ENCODE measurements around the gene CTNNBL1.
A peak's percentile ranks its signal among the peaks of the same experiment; 100 is the strongest.
"Not testable (repeated sequence)": the region's sequence is repeated elsewhere in the genome, so short reads cannot be mapped to it uniquely, and the experiment has no call there.

CTNNBL1 gene

DNA sequence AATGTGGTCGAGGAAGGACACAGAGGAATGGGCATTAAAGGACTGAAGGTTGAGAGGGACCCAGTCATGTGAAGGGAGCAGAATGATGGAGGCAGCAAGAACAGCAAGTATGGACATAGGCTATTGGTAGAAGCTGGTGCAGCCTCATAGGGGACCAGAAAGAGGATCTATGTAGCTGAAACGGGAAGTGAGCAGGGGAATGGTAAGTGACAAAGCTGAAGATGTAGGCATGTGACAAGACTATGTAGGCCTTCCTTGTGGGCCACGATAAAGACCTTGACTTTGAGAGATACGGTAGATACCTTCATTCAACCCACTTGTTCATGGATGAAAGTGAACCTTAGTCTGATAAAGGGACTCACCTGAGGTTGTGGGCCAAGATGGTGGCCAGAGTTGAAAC lies 3.5 kb downstream of the CTNNBL1 start:
- WGBS = 96% methylated on average over 2 of the region's 4 CpGs

GRCh38 chr20:37699202-37699601 lies 5.4 kb downstream of the CTNNBL1 start:
- no peak overlapping the region for H3K4me3 ChIP-seq (ENCODE audit: insufficient read depth in 1 of 2, low read depth in 1 of 2, low read length in 2 of 2)
- no peak overlapping the region for H2BK15ac ChIP-seq (ENCODE audit: low read depth, poor library complexity, severe bottlenecking)
- H2BK5ac ChIP-seq (ENCODE audit: low read depth, low read length, poor library complexity, severe bottlenecking) = no peak overlapping the region
- no peak overlapping the region for H2AFZ ChIP-seq (ENCODE audit: low read depth, low read length)
- peaks cover 5% of the 10 kb centered on the region for H3K4me1 ChIP-seq (ENCODE audit: control insufficient read depth, insufficient read depth, low read depth, low read length)
- no peak overlapping the region for H2BK120ac ChIP-seq (ENCODE audit: low read depth, low read length)
- no peak overlapping the region for H3K23ac ChIP-seq (ENCODE audit: low read length in 2 of 2)
- H3K9me3 ChIP-seq (ENCODE audit: control insufficient read depth, low read length) = no peaks in the 10 kb centered on the region
- H3K27me3 ChIP-seq (ENCODE audit: control insufficient read depth in 1 of 2, insufficient read depth in 1 of 2, low read length in 2 of 2) = no peaks in the 10 kb centered on the region
- no peak overlapping the region for H4K91ac ChIP-seq (ENCODE audit: low read length)
- H3K79me1 ChIP-seq (replicated peaks; ENCODE audit: low read length, poor library complexity, severe bottlenecking) = peaks cover 37% of the 10 kb centered on the region
- no peak overlapping the region for H3K27ac ChIP-seq (ENCODE audit: low read length, poor library complexity, severe bottlenecking)
- H4K8ac ChIP-seq (ENCODE audit: low read length) = no peak overlapping the region
- H3K9ac ChIP-seq (ENCODE audit: low read length) = no peak overlapping the region
- H2AK5ac ChIP-seq (ENCODE audit: low read length, severe bottlenecking) = no peak overlapping the region
- H3K36me3 ChIP-seq (ENCODE audit: control insufficient read depth in 1 of 2, insufficient read depth in 2 of 2, low read depth in 1 of 2, low read length in 2 of 2) = peaks cover 0 to 4% of the 10 kb centered on the region in 2 experiments
- H2BK12ac ChIP-seq (ENCODE audit: low read length in 2 of 2) = no peak overlapping the region
- H3K18ac ChIP-seq (ENCODE audit: low read depth in 1 of 2, low read length in 2 of 2) = no peak overlapping the region
- WGBS = 96% methylated on average over 2 of the region's 2 CpGs
- H3K4ac ChIP-seq (ENCODE audit: low read depth in 1 of 2, low read length in 2 of 2) = no peak overlapping the region
- no peak for DNase-seq
- H3K14ac ChIP-seq (ENCODE audit: low read length in 2 of 2) = no peak overlapping the region
- no peak overlapping the region for H3K4me2 ChIP-seq (ENCODE audit: low read length, poor library complexity, severe bottlenecking)

More for the DNA sequence above, 3.5 kb downstream of the CTNNBL1 start:
- Histone ChIP-seq H3K23ac (ENCODE audit: low read length in 2 of 2) (no peak overlapping the region), H2AFZ (ENCODE audit: low read depth, low read length) (no peak overlapping the region), H3K18ac (ENCODE audit: low read depth in 1 of 2, low read length in 2 of 2) (no peak overlapping the region), H3K9me3 (ENCODE audit: control insufficient read depth, low read length) (no peaks in the 10 kb centered on the region), H3K14ac (ENCODE audit: low read length in 2 of 2) (no peak overlapping the region), H4K8ac (ENCODE audit: low read length) (no peak overlapping the region), H3K4ac (ENCODE audit: low read depth in 1 of 2, low read length in 2 of 2) (no peak overlapping the region), H3K36me3 (ENCODE audit: control insufficient read depth in 1 of 2, insufficient read depth in 2 of 2, low read depth in 1 of 2, low read length in 2 of 2) (peaks cover 0 to 4% of the 10 kb centered on the region in 2 experiments), H2BK15ac (ENCODE audit: low read depth, poor library complexity, severe bottlenecking) (no peak overlapping the region), H3K79me1 (replicated peaks; ENCODE audit: low read length, poor library complexity, severe bottlenecking) (peaks cover 31% of the 10 kb centered on the region), H2BK5ac (ENCODE audit: low read depth, low read length, poor library complexity, severe bottlenecking) (no peak overlapping the region), H3K4me1 (ENCODE audit: control insufficient read depth, insufficient read depth, low read depth, low read length) (peaks cover 5% of the 10 kb centered on the region), H3K4me3 (ENCODE audit: insufficient read depth in 1 of 2, low read depth in 1 of 2, low read length in 2 of 2) (no peak overlapping the region), H3K27me3 (ENCODE audit: control insufficient read depth in 1 of 2, insufficient read depth in 1 of 2, low read length in 2 of 2) (no peaks in the 10 kb centered on the region), H3K9ac (ENCODE audit: low read length) (no peak overlapping the region), H3K27ac (ENCODE audit: low read length, poor library complexity, severe bottlenecking) (no peak overlapping the region), H2BK120ac (ENCODE audit: low read depth, low read length) (no peak overlapping the region), H3K4me2 (ENCODE audit: low read length, poor library complexity, severe bottlenecking) (no peak overlapping the region), H2AK5ac (ENCODE audit: low read length, severe bottlenecking) (no peak overlapping the region), H4K91ac (ENCODE audit: low read length) (no peak overlapping the region), H2BK12ac (ENCODE audit: low read length in 2 of 2) (no peak overlapping the region)
- no peak for DNase-seq

DNA sequence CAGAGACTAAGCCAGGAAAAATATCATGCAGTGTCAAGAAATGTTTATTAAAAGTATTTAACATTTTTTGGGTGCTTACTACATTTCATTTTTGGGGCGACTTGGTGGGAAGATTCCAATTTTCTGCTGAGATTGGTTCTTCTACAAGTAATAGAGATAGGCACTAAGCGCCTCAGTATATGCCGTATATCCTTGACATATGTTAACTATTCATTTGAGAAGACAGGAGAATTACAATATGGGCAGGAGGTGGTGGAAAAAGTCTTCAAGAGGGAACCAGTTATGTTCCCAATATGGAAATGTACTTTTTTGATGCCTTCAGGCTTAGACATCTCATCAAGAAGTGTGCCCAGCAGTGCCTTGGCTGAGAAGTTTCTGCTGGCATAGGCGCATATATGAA lies 6.5 kb downstream of the CTNNBL1 start:
- Histone ChIP-seq H3K27me3 (ENCODE audit: control insufficient read depth in 1 of 2, insufficient read depth in 1 of 2, low read length in 2 of 2) (no peaks in the 10 kb centered on the region), H2BK12ac (ENCODE audit: low read length in 2 of 2) (no peak overlapping the region), H3K23ac (ENCODE audit: low read length in 2 of 2) (no peak overlapping the region), H2AK5ac (ENCODE audit: low read length, severe bottlenecking) (no peak overlapping the region), H3K27ac (ENCODE audit: low read length, poor library complexity, severe bottlenecking) (no peak overlapping the region), H3K14ac (ENCODE audit: low read length in 2 of 2) (no peak overlapping the region), H3K79me1 (replicated peaks; ENCODE audit: low read length, poor library complexity, severe bottlenecking) (peaks cover 39% of the 10 kb centered on the region), H2BK15ac (ENCODE audit: low read depth, poor library complexity, severe bottlenecking) (no peak overlapping the region), H3K18ac (ENCODE audit: low read depth in 1 of 2, low read length in 2 of 2) (no peak overlapping the region), H3K4ac (ENCODE audit: low read depth in 1 of 2, low read length in 2 of 2) (no peak overlapping the region), H2AFZ (ENCODE audit: low read depth, low read length) (no peak overlapping the region), H2BK5ac (ENCODE audit: low read depth, low read length, poor library complexity, severe bottlenecking) (no peak overlapping the region), H3K36me3 (ENCODE audit: control insufficient read depth in 1 of 2, insufficient read depth in 2 of 2, low read depth in 1 of 2, low read length in 2 of 2) (peaks cover 0 to 4% of the 10 kb centered on the region in 2 experiments), H3K4me1 (ENCODE audit: control insufficient read depth, insufficient read depth, low read depth, low read length) (peaks cover under 1% of the 10 kb centered on the region), H3K9ac (ENCODE audit: low read length) (no peak overlapping the region), H3K9me3 (ENCODE audit: control insufficient read depth, low read length) (no peaks in the 10 kb centered on the region), H3K4me3 (ENCODE audit: insufficient read depth in 1 of 2, low read depth in 1 of 2, low read length in 2 of 2) (no peak overlapping the region), H4K91ac (ENCODE audit: low read length) (no peak overlapping the region), H4K8ac (ENCODE audit: low read length) (no peak overlapping the region), H3K4me2 (ENCODE audit: low read length, poor library complexity, severe bottlenecking) (no peak overlapping the region), H2BK120ac (ENCODE audit: low read depth, low read length) (no peak overlapping the region)
- WGBS = 94% methylated on average over 4 of the region's 4 CpGs
- DNase-seq = no peak

GRCh38 chr20:37701676-37702075 lies 7.8 kb downstream of the CTNNBL1 start:
- H3K36me3 ChIP-seq (ENCODE audit: control insufficient read depth in 1 of 2, insufficient read depth in 2 of 2, low read depth in 1 of 2, low read length in 2 of 2); H2AFZ ChIP-seq (ENCODE audit: low read depth, low read length); H3K23ac ChIP-seq (ENCODE audit: low read length in 2 of 2); H3K4me1 ChIP-seq (ENCODE audit: control insufficient read depth, insufficient read depth, low read depth, low read length); H3K27ac ChIP-seq (ENCODE audit: low read length, poor library complexity, severe bottlenecking); H3K9me3 ChIP-seq (ENCODE audit: control insufficient read depth, low read length); H3K14ac ChIP-seq (ENCODE audit: low read length in 2 of 2); H3K4me2 ChIP-seq (ENCODE audit: low read length, poor library complexity, severe bottlenecking); H3K4me3 ChIP-seq (ENCODE audit: insufficient read depth in 1 of 2, low read depth in 1 of 2, low read length in 2 of 2); H3K18ac ChIP-seq (ENCODE audit: low read depth in 1 of 2, low read length in 2 of 2); H2BK120ac ChIP-seq (ENCODE audit: low read depth, low read length); H2BK15ac ChIP-seq (ENCODE audit: low read depth, poor library complexity, severe bottlenecking); H3K27me3 ChIP-seq (ENCODE audit: control insufficient read depth in 1 of 2, insufficient read depth in 1 of 2, low read length in 2 of 2); H4K91ac ChIP-seq (ENCODE audit: low read length); H2BK5ac ChIP-seq (ENCODE audit: low read depth, low read length, poor library complexity, severe bottlenecking); H3K4ac ChIP-seq (ENCODE audit: low read depth in 1 of 2, low read length in 2 of 2); H2BK12ac ChIP-seq (ENCODE audit: low read length in 2 of 2); H4K8ac ChIP-seq (ENCODE audit: low read length); H2AK5ac ChIP-seq (ENCODE audit: low read length, severe bottlenecking): not testable (repeated sequence)
- DNase-seq = peak; percentile 83
- H3K79me1 ChIP-seq (replicated peaks; ENCODE audit: low read length, poor library complexity, severe bottlenecking) = peaks cover 38% of the 10 kb centered on the region
- H3K9ac ChIP-seq (ENCODE audit: low read length) = peak overlapping the region; percentile 53
- WGBS = 81% methylated on average over 5 of the region's 17 CpGs

Data from mesenchymal stem cell (in vitro differentiated cells and primary cell).